GM21447 (cell line): Measurements from ENCODE around the gene RNPEPL1.
"Not testable (repeated sequence)": the region's sequence is repeated elsewhere in the genome, so short reads cannot be mapped to it uniquely, and the experiment has no call there.

Experiments used
- ATAC-seq: cut with Tn5 transposase; IDR thresholded peaks from one replicate; pipeline ENCODE4 v1.9.1; 2021; ENCODE audit not compliant: unreplicated experiment

Gene RNPEPL1

DNA sequence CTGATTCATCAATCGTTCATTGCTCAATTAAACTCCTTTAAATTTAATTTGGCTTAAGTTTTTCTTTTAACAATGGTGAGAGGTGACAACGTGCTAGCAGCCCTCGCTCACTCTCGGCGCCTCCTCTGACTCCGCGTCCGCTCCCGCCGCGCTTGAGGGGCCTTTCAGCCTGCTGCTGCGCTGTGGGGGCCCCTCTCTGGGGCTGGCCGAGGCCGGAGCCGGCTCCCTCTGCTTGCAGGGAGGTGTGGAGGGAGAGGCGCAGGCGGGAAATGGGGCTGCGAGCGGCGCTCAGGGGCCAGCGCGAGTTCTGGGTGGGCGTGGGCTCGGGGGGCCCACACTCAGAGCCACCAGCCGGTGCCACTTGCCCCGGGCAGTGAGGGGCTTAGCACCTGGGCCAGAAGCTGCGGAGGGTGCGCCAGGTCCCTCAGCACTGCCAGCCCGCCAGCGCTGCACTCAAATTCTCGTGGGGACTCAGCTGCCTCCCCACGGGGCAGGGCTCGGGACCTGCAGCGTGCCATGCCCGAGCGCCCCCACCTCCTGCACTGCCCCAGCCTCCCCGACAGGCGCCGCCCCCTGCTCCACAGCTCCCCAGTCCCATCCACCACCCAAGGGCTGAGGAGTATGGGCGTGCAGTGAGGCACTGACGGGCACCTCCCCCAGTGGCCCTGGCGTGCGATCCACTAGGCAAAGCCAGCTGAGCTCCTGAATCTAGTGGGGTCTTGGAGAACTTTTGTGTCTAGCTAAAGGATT is 30.1 kb upstream of the RNPEPL1 start:
- no peak for ATAC-seq

DNA sequence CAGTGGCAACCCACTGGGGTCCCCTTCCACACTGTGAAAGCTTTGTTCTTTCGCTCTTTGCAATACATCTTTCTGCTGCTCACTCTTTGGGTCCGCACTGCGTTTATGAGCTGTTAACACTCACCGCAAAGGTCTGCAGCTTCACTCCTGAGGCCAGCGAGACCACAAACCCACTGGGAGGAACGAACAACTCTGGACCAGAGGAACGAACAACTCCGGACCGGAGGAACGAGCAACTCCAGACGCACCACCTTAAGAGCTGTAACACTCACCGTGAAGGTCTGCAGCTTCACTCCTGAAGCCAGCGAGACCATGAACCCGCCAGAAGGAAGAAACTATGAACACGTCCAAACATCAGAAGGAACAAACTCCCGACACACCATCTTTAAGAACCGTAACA is 29.2 kb upstream of the RNPEPL1 start:
- not testable (repeated sequence) for ATAC-seq

DNA sequence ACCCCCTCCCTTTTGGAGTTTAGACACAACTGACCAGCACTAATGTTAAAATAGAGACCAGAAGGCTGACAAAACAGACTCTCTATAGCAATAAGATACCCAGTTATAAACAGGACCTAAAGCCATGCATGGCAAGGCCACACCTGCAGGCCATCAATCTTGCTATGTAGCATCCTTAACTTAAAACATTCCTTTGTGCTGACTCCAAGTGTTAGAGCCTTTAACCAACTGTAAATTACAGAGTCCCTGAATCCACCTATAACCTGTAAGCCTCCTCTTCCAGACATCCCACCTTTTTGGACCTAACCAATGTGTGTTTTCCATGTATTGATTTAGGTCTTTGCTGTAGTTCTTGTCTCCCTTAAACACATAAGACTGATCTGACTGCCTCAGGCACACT is 28.4 kb upstream of the RNPEPL1 start:
- ATAC-seq: no peak

DNA sequence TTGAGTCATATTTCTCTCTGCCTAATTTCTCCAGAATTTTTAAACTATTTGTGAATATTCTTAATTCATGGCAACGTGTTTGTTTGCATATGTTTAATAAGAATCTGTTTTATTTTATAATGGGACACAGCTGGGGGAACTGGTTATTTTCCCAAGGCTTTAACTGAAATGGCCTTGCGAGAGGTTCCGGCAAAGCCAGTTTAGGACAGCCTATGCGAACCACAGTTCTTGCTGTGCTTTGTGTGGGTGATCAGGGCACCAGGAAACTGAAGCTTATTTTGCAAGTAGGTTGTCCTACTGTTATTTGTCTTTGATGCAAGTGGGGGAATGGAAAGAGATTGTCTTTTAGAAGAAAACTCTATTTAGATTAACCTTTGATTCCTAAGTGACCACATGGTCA is 17.0 kb upstream of the RNPEPL1 start:
- no peak for ATAC-seq

DNA sequence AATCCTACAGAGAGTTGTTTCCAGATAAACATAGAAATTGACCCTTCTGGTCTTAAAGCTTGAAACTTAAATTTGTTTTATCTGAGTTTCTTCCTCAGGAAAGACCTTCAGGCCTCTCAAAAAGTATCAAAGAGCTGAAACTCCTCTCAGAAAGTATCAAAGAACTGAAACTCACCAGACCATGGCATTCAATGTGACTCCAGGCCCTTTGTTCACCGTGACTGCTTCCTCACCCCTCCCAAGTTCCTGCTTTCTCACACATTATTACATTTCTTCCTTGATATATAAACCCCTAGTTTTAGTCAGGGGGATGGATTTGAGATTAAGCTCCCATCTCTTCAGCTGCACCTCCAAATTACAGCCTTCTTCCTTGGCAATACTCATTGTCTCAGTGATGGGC is 16.5 kb upstream of the RNPEPL1 start:
- ATAC-seq: no peak

DNA sequence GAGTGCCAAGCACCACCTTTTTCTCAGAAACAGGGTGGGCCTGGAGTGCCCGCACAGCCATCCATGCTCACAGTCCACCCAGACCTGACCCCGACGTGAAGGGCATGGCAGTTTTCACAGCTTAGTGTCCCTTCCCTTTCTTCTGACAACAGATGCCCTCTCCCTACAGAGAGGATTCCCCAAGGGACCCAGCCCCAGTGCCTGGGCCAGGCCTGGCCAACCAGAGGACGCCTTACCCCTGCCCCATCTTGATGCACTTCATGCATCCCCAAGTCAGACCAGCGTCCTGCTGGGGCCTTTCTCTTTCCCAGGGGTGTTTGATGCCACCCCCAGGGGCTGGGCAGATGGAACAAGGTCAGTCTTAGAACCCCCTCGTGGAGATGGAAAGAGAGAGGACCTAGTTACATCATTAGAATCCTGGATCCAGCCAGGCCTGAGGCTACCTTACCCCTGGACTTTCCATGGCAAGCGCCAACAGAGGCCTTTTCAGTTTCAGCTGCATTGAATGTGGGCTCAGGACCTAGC is 14.3 kb upstream of the RNPEPL1 start:
- ATAC-seq: no peak

DNA sequence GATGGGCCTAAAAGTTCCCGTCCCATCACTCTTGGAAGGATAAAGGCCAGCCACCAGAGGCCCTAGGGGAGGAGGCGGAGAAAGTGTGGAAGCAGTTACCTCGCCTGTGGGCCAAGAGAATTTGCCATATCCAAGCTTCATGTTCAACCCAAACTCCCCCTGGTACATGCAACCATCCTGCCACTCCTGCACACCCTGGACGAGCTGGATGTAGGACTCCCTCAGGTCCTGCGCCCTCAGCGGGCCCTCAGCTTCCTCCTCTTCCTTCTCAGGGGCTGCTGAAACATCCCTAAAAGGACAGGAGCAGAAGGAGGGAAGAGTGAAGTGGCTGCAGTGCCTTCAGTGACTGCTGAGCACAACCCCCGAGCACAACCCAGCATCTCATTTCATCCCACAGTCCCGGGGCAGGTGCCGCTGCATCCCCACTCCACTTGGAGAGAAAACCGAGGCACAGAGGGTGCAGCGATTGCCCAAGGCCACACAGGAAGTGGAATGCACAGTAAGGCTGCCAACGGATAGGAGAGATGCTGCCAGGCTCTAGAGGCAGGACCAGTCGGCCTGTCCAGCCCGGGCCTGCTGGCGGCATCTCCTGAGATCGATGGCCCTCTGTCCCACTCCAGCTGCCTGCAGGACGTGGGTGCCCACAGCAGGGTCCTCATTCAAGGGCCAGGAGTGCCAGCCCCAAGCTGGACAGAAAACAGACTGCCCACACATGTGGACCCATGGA is 13.4 kb upstream of the RNPEPL1 start:
- no peak for ATAC-seq

DNA sequence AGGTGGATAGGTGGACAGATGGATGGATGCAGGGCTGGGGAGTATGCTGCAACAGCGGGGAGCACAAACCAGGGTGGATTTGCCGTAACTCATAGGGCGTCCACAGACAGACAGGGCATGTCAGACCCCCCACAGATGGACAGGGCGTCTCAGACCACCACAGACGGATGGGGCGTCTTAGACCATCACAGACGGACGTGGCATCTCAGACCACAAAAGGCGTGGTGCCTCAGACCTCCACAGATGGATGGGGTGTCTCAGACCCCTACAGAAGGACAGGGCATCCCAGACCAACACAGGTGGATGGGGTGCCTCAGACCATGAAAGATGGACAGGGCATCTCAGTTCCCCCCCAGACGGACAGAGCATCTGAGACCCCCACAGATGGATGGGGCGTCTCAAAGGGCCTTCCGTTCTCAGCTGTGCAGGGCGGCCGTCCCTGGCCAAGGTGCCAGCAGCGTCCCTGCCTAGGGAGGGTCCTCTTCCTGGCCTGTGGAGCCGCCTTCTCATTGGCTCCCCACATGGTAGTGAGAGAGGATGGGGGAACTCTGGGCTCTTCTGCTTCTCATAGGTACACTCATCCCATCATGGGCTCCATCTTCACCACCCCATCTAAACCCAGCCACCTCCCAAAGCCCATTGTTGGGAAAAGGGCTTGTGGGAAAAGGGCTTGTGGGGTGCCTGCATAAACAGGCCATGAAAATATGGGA is 12.6 kb upstream of the RNPEPL1 start:
- ATAC-seq: no peak

DNA sequence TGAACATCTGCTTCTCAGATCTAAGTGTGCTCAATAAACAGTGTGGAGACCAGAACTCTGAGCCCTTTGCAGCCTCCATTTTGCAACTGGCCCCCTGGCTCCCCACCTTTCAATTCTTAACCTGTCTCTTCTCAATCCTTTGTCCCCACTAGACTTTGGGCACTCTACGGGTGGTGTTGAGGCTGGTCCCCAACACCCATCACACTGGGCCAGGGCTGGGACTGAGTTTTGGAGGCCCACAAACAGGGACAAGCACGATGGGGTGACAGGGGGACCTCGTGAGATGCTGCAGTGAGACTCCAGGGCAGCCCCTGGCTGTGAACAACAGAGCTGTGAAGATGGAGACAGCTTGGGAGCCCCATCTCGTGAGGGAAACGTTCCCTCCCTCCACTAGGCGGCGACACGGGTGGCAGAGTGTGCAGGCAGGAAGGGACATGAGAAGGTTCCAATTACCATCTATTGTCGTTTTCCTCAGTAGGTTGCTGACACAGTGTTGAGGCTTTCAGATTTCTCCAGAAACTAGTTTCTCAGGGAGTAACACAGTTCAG is 11.7 kb upstream of the RNPEPL1 start:
- ATAC-seq: no peak

DNA sequence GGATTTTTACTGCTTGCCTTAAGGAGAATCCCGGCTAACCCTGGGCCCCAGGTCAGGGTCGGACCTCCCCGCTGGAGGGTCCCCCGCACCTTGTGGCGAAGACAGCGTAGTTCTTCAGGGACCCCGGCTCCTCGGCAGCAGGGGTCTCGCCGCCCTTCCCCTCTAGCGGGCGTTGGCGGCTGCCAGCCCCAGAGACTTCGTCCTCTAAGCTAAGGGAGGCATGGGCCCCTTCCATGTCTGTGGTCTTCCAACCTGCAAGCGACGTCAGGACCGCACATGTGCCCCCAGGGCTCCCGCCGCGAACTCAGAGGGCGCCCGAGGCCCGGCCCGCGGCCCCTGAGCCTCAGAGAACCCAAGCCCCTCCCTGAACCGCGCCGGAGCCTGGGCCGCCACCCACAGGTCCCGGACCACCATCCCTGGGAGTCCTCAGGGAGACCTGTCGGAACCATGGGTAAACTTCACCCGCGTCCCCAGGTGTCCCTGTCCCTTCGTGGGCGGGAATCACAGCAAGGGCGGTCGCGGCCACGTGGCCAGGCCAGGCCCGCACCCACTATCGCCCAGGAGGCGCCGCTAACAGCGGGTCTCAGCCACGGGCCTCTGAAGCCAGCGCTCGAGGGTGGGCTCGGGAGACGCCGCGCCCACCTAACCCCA is 11.1 kb upstream of the RNPEPL1 start:
- no peak for ATAC-seq

DNA sequence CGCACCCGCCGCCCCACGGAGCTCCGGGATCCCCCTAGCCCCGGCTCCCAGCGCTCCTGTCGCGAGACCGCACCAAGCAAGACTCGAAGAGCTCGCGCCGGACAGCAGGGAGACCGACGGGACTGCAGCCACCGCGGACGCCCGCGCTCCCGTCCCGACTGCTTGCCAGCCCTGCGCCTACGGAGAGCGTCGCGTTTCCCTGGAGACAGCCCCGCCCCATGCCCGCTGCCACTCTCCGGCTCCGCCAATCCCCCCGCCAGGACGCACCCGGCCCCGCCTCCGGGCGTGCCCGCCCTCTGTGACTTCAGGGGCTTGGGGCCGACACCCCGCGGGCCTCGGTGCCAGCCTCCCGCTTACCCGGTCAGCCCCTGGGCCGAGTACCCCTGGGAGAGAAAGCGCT is 10.5 kb upstream of the RNPEPL1 start, which contains the start of gene ANKMY1:
Gene ANKMY1 (minus strand): TSS at position 181 of the 400 bp plus-strand sequence. CDS start 653 bp downstream, outside the sequence.
- no peak for ATAC-seq

DNA sequence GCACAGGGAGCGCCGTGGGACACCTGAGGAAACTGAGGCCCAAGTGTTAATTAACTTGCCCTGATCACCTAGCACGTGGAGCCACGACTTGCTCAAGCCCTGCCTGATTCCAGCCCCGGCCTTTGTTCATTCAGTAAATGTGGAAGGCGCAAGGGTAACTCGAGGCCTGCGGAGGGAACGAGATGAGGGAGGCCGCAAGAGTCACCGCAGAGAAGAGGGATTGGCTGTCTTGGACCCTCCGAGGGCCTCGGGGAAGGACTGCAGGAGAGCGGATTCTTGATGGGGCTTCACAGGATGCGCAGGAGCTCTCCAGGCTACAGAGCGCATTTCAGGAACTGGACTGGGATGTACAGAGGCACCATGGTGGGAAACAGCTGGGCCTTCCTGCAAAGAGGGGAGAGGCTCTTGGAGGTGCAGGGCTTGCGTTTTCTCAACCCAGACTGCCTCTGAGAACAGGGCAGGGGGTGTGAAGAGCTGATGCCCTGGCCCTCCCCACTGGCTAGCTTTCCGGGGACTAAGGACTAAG is 10.0 kb upstream of the RNPEPL1 start:
- ATAC-seq: no peak

DNA sequence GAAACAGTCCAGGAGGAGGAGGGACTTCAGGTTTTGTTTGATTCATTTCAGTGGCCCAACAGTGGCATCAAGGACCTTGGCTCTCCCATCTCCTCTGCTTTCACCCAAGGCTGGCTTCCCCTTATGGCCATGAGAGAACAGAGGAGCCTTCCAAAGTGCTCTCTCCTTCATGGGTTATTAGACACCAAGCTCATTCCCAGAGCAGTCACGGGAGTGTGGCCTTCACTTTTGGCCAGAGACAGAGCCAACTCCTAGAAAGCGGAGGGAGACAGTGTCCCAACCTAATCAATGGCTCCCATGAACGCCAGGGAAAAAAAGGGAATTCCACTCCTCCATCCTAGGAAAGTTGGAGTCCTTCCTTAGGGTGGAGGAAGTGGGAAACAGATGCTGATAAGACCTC is 9.0 kb upstream of the RNPEPL1 start:
- no peak for ATAC-seq

DNA sequence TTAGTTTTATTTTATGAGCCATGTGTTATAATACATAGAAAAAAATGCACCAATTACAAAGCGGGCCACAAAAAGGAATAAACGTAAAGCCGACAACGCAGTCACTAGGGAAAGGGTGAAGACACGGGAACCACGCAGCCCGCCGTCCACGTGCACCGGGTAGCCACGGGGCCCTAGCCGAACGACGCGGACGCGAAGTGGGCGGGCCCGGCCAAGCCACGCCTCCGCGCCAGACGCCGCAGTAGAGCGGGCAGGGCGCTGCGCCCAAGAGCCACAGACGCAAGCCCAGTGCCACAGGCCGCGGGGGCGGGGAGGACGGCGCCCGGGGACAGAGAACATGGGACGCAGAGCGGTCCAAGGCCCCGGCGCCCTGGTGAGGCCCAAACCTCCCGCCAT is 8.2 kb upstream of the RNPEPL1 start, which contains the start of gene DUSP28:
Gene DUSP28 (plus strand): TSS at position 274 of the 396 bp plus-strand sequence. CDS start 328 bp downstream, outside the sequence.
- peak; percentile 50 for ATAC-seq

DNA sequence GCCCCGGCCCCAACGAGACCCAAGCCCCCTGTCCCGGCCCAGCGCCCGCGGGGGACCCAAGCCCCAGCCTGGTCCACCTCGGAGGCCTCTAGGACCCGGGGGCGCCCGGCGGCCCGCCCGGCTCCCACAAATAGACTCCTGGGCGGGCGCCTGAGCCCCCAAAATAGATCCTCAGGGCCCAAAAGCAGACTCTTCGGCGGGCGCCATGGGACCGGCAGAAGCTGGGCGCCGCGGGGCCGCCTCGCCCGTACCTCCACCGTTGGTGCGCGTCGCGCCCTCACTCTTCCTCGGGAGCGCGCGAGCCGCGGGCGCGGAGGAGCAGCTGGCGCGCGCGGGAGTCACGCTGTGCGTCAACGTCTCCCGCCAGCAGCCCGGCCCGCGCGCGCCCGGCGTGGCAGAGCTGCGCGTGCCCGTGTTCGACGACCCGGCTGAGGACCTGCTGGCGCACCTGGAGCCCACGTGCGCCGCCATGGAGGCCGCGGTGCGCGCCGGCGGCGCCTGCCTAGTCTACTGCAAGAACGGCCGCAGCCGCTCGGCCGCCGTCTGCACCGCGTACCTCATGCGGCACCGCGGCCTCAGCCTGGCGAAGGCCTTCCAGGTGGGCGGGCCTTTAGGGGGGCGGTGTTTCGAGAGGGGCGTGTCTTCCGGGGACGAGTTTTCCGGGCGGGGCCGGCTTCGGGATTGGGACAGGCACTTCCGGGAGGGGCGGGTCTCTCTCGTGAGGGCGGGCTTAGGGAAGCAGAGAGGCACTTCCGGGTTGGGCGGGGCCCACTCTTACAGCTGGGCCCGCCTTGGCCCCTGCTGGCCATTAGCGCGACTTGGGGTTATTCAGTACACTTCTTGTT is 7.6 kb upstream of the RNPEPL1 start:
- peak; percentile 58 for ATAC-seq

DNA sequence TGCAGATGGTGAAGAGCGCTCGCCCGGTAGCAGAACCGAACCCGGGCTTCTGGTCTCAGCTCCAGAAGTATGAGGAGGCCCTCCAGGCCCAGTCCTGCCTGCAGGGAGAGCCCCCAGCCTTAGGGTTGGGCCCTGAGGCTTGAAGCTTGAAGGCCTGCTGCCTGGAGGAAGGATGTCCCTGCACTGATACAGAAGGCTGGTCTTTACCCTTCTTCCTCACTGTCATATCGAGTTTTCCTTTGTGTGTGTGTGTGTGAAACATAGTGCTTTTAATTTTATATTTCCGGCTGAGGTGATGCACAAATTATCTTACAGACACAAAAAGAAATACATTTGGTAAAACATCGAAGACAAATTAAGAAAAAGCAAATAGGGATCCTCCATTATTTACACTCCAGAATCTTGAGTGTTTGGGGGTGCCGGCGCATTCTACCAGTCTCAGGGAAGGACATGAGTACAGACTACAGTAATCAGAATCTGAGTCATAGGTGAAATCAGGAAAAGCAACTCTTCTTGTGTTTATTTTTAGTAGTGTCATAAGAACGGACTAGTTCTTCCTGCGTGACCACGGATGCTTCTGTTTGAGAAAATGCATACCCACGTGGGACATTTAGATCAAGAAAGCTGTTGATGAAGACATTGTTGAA is 6.8 kb upstream of the RNPEPL1 start:
- ATAC-seq: peak; percentile 0

DNA sequence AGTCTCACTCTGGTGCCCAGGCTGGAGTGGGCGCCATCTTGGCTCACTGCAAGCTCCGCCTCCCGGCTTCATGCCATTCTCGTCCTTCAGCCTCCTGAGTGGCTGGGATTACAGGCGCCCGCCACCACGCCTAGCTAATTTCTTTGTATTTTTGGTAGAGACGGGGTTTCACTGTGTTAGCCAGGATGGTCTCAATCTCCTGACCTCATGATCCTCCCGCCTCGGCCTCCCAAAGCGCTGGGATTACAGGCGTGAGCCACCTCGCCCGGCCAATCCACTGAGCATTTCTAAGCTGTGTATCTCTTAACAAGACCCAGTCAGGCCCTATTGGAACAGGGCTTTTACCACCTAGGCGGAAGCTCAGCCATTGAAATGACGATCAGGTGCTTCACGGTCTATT is 5.1 kb upstream of the RNPEPL1 start:
- ATAC-seq: not testable (repeated sequence)

DNA sequence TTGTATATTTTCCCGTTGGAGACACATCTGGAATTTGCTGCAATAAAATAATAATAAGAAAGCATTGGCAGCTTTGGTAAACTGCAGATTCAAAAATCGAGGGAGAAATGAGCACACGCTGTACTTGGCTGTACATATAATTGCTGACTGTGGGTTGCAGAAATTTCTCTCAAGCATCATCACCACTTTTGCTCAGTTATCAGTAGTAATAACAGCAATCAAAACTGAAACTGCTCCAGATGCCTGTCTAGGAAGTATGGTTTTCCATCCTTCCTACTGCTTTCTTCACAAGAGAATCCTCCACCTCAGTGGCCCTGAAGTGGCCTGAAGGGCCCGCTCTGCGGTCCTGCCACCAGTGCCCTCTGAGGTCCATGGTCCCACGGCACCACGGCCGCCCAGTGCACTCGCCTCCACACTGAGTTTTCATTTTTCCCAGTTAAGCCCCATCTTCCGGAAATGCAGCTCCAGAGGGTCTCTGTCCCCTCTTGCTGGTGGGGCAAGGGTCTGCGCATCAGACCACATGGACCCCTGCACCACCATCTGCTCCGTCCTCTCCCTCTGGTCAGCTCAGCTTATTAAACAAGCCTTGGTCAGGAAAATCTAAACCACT is 4.2 kb upstream of the RNPEPL1 start:
- ATAC-seq: no peak
